Right lobe of liver (tissue), 6 donors: ENCODE results near the gene OTX1. TPM values are rescaled to one million over a fixed set of nuclear protein-coding genes. Genes with fewer than 3 reads are reported as not detected.
A peak's percentile ranks its signal among the peaks of the same experiment; 100 is the strongest.

ENCODE experiments used
- ATAC-seq, 4 donors: fragments of 200-7000 bp; cut with Tn5 transposase; one replicate each; pipeline ENCODE4 v1.9.1; 2020; ENCODE audit warnings: mild to moderate bottlenecking in 4 of 4, moderate library complexity in 4 of 4
- DNase-seq, 3 donors: peaks; one replicate each; pipeline ENCODE4 v3.0.0-alpha.2; 2020
- H3K27ac ChIP-seq, 3 donors: fragments of 200-600 bp; one replicate each; pipeline ENCODE4 v1.8.0; 2022
- H3K27me3 ChIP-seq, 2 donors: fragments of 200-600 bp; one replicate each; pipeline ENCODE4 v1.8.0; 2022
- H3K36me3 ChIP-seq, 4 donors: fragments of 200-600 bp; sonication (generic) in 1 of 4; one replicate each; pipeline versions ENCODE4 v1.5.1 to v1.8.0; 2017 to 2022; ENCODE audit warnings: control low read depth in 1 of 4
- H3K4me1 ChIP-seq, 4 donors: fragments of 200-600 bp; sonication (generic) in 1 of 4; one replicate each; pipeline versions ENCODE4 v1.5.1 to v1.8.0; 2017 to 2022; ENCODE audit warnings: control low read depth in 1 of 4
- H3K4me3 ChIP-seq, 3 donors: fragments of 200-600 bp; one replicate each; pipeline ENCODE4 v1.8.0; 2022
- H3K9me3 ChIP-seq, 4 donors: fragments of 200-600 bp; sonication (generic) in 1 of 4; one replicate each; pipeline versions ENCODE4 v1.5.1 to v1.8.0; 2017 to 2022; ENCODE audit warnings: control low read depth in 1 of 4
- POLR2A ChIP-seq: fragments of 450-650 bp; IDR thresholded peaks from one replicate; pipeline ENCODE4 v1.6.1; 2017; ENCODE audit warnings: antibody characterized with exemption, mild to moderate bottlenecking
- WGBS: methylation state at CpG from one replicate; pipeline ENCODE4 v1.1.6; 2018; ENCODE audit warnings: low coverage, low lambda C conversion rate; ENCODE audit not compliant: insufficient coverage; ENCODE audit errors: missing lambda C conversion rate; 5-methylcytosine and 5-hydroxymethylcytosine counted together
- intact Hi-C, 2 donors: fragments of 100-400 bp; cut with DNase I; formaldehyde crosslinking; loops; one replicate each; pipeline versions ENCODE4 v1.11.2 to v1.14.1; 2022
- total RNA-seq, 6 experiments: library from RNA; depleted of rRNA in 2 of 6; stranded (reverse); fragments of >200 nt in 2 of 6; fragmentation: NEBNext Ultra II Directional in 3 of 6; extraction: Animal tissue kit (Norgen Biotek cat#: 25700) in 3 of 6; gene quantifications; one replicate each; pipeline versions ENCODE4 v1.1.0 to v1.2.4, GENCODE V29; 2016 to 2023
- TF ChIP-seq, protein P1 (sequence below), 4 donors: fragments of 200-600 bp in 3 of 4; fragments of 450-650 bp in 1 of 4; IDR thresholded peaks; one replicate each; pipeline versions ENCODE4 v1.5.1 to v1.8.0; 2016 to 2022; ENCODE audit warnings: antibody characterized with exemption in 4 of 4, mild to moderate bottlenecking in 2 of 4
- donor health status: DM: no; HTN: yes; CAD: no.
- donor health status: DM: no; HTN: no; CAD: no.
- donor health status: DM: no; HTN: no; CAD: no.
- donor health status: DM: no; HTN: yes; CAD: no.
- donor health status: DM: no; HTN: yes; CAD: no.

The OTX1 gene
- total RNA-seq, 6 experiments from 2014 or later = not detected

DNA sequence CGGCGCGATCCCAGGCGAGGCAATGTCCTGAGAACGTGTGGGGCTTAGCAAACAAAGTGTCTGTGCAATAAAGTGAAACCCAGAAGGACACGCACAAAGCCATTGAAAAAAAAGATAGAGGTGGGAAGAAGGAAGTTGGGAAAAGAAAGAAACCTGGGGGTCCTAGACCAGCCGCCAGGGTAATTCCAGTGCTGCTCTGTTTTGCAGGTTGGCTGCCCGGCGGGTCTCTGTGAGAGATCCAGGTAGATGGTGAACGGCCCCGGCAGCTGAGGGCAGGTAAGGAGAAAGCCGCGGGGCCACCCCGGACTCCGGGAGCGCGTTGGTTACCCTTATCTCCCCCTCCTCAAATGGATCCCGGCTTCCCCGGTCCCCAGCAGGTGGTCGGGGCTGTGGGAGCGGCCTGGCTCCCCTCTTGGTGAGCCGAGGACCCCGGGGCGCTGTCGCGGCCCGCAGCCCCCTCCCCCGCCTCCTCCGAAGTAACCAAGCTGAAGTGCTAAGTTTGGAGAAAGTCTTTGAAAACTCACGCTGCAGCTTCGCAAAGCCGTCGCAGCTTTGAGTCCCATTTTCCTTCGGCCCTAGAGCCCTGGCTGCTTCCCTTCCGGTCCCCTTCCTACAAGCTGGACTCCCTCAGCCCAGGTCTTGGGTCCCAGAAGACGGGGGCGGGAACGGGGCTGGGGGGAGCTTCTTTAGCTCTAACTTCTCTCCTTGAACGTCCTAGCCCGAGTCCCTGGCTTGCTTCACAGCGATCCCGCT lies 588 bp downstream of the OTX1 start:
- Histone ChIP-seq H3K4me1 (peaks cover 0 to 50% (median 0%) of the 10 kb centered on the region in 4 donors), H3K27me3 (peaks cover 4 to 16% of the 10 kb centered on the region in 2 donors), H3K4me3 (peak overlapping the region; percentile 30 to 53 (median 52)), H3K27ac (no peak overlapping the region), H3K36me3 (no peaks in the 10 kb centered on the region), H3K9me3 (no peaks in the 10 kb centered on the region)
- DNase-seq (no peak), ATAC-seq (no peak)
- intact Hi-C loops = no loop called here
- whole genome bisulfite sequencing = 3% methylated on average over 17 of the region's 42 CpGs
- TF ChIP-seq, protein P1, sequence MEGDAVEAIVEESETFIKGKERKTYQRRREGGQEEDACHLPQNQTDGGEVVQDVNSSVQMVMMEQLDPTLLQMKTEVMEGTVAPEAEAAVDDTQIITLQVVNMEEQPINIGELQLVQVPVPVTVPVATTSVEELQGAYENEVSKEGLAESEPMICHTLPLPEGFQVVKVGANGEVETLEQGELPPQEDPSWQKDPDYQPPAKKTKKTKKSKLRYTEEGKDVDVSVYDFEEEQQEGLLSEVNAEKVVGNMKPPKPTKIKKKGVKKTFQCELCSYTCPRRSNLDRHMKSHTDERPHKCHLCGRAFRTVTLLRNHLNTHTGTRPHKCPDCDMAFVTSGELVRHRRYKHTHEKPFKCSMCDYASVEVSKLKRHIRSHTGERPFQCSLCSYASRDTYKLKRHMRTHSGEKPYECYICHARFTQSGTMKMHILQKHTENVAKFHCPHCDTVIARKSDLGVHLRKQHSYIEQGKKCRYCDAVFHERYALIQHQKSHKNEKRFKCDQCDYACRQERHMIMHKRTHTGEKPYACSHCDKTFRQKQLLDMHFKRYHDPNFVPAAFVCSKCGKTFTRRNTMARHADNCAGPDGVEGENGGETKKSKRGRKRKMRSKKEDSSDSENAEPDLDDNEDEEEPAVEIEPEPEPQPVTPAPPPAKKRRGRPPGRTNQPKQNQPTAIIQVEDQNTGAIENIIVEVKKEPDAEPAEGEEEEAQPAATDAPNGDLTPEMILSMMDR (IDR thresholded peaks at IDR 0.05) = no peak
- no peak for TF ChIP-seq POLR2A

DNA sequence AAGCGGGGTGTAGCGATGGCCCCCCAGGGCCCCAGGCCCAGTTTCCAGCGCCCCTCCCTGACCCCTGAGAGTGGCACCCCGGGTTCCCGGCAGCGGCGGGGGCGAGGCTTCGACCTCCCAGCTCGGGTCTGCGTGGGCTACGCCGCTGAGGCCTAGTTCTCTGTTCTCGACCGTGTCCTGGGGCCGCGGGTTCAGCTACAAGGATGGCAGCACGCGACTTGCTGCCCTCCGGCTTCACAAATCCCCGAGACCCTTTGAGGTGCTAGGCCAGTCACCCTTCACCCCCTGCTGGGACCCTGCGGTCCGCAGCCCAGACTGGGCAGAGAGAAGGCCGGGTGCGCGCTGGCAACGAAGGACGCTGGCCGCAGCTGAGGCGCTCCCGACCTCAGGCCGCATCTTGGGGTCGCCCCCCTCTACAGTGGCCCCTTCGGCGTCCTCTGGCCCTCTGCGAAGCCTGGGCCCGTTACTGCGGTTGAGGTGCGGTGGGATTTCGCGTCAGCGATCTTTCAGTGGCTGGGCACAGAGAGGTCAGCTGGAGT lies 1.2 kb downstream of the OTX1 start:
- DNase-seq (no peak), ATAC-seq (no peak)
- WGBS = 10% methylated on average over 2 of the region's 42 CpGs
- H3K36me3 ChIP-seq = no peaks in the 10 kb centered on the region
- intact Hi-C loops = no loop called here
- TF ChIP-seq, protein P1 (IDR thresholded peaks at IDR 0.05) = no peak
- no peak for TF ChIP-seq POLR2A
- no peak overlapping the region for H3K27ac ChIP-seq
- no peak overlapping the region for H3K4me3 ChIP-seq
- no peaks in the 10 kb centered on the region for H3K9me3 ChIP-seq
- H3K27me3 ChIP-seq = peaks cover 4 to 22% of the 10 kb centered on the region in 2 donors
- H3K4me1 ChIP-seq = peaks cover 0 to 50% (median 0%) of the 10 kb centered on the region in 4 donors

DNA sequence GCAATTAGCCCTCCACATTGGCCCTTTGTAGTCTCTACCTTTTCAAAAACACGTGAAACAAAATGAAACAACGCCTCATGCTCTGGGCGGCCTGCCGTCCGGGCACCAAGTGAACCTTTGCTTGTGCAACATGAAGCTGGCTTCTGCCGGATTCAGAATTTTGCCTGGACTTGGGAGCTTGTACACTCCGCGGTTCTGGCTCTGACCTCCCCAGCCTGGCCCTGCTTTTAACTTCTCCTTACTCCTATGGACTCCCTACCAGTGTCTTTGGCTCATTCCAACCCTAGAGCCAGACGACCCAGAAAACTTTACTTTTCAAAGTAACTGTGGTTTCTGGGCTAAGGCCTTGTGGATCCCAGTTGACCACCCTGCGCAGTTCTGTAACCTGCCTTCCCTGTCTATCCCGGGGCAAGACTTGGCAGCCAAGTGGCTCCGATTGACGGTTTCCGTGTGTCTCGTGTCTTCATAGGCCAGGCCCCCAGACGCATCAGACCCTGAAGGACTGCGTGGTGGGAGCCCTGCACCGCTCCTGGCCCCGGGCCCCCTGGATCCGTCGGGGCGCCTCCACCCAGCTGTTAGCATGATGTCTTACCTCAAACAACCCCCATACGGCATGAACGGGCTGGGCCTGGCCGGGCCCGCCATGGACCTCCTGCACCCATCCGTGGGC lies 1.9 kb downstream of the OTX1 start:
- no peak for TF ChIP-seq POLR2A
- TF ChIP-seq, protein P1 (IDR thresholded peaks at IDR 0.05) = no peak
- WGBS = 25% methylated on average over 13 of the region's 27 CpGs
- Histone ChIP-seq H3K36me3 (no peaks in the 10 kb centered on the region), H3K4me3 (no peak overlapping the region), H3K9me3 (no peaks in the 10 kb centered on the region), H3K27me3 (peaks cover 8 to 29% of the 10 kb centered on the region in 2 donors), H3K4me1 (peaks cover 0 to 45% (median 0%) of the 10 kb centered on the region in 4 donors), H3K27ac (no peak overlapping the region)
- intact Hi-C loops = no loop called here
- DNase-seq (peak in 1 of 3 donors; percentile 67), ATAC-seq (peak; percentile 27 to 65 (median 44))

DNA sequence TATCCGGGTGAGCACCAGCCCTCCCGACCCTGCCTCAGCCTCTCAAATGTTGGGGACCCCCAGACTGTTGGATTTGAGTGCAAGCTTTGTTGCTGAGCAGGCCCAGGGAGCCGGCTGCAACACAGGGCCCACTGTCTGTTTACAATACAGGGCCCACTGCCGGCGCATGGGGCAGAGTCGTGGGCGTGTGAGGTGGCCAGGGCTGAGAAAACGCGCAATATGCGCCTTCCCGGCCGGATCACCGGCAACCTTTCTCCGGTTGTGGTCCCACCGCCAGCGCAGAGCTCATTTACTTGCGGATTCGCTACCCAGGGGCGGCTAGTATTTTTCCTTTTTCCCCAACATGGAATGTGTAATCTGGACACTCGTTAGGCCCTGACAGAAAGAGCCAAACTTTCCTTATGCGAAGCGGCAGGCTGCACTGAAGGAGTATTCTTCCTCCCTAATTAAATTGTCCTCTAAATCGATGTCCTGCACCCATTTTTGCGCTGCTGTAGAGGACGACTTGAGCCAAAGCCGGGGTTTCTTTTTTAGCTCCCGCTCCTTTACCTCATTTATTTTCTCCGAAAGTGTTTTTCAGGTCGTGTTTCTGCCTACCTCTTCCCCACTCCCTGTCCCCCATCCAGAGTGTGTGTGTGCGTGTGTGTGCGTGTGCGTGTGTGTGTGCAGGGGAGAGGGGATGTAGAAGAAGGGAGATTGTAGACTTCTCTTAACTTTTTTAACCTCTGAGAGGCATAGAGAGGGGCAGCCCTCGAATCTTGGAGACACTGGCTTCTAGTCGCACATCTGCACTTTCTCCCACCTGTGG lies 2.7 kb downstream of the OTX1 start:
- Histone ChIP-seq H3K4me3 (no peak overlapping the region), H3K9me3 (no peaks in the 10 kb centered on the region), H3K36me3 (no peaks in the 10 kb centered on the region), H3K4me1 (peaks cover 0 to 40% (median 0%) of the 10 kb centered on the region in 4 donors), H3K27me3 (peaks cover 8 to 36% of the 10 kb centered on the region in 2 donors), H3K27ac (no peak overlapping the region)
- DNase-seq (no peak), ATAC-seq (no peak)
- WGBS = 34% methylated on average over 31 of the region's 34 CpGs
- intact Hi-C loops = no loop called here
- TF ChIP-seq POLR2A = no peak
- TF ChIP-seq, protein P1 (IDR thresholded peaks at IDR 0.05) = no peak
